Measurements from ENCODE around the gene ARID3A.

Gene ARID3A

GRCh38 chr19:990119-990571 is 64.3 kb downstream of the ARID3A start:
- DNase-seq: no peak

GRCh38 chr19:990746-991145 is 64.9 kb downstream of the ARID3A start:
- DNase-seq: no peak

GRCh38 chr19:991174-991931 is 65.5 kb downstream of the ARID3A start:
- DNase-seq: peak; percentile 81

DNA sequence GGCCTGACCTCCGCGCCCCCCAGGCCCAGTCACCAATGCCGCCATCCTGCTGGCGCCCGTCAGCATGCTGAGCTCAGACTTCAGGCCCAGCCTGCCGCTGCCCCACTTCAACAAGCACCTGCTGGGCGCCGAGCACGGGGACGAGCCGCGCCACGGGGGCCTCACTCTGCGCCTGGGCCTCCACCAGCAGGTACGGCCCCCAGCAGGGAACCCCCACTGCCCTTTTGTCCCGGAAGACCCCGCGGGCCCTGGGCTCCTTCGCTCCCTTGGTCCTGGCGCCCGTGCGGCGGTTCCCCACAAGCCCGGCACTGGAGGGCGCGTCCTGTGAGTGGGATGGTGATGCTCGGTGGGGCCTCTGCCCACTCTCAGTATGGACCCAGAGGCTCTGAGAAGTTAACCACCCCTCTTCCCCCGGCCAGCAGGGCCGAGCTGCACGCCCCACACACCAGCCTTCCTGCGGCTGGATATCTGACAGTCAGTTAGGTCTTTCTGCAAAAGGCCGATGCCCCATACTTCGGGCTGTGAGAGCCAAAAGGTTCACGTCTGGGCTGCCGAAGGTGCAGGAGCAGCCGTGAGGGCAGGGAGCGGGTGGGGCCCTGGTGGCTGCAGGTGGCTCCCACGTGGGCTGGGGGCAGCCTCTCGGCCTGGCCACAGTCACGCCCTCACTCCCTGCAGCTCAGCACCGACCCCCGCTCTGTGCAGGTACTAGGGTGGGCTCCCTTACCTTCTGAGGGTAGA is 66.3 kb downstream of the ARID3A start:
- no peak for DNase-seq

GRCh38 chr19:992670-993055 is 66.8 kb downstream of the ARID3A start:
- no peak for DNase-seq

DNA sequence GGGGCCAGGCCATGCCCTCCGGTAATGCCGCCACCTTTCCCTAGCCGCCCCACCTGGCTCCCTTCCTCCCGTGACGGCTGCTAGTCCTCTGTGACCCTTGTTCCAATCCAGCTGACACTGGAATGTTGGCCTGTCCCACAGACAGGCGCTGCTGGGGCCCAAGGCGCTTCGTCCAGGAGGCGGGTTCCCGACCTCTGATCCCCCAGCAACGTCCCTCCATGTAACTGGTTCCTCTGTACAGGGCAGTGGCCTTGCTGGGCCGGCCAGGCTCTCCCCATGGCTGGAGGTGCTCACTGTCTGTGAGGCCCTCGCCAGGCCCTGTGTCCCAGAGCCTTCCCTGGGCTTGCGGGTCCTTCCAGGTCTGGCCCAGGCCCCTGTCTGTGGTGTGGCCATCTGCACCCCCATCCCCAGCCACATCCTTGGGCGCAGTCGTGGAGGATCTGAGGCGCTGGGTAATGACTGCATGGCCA is 67.6 kb downstream of the ARID3A start:
- DNase-seq: no peak

DNA sequence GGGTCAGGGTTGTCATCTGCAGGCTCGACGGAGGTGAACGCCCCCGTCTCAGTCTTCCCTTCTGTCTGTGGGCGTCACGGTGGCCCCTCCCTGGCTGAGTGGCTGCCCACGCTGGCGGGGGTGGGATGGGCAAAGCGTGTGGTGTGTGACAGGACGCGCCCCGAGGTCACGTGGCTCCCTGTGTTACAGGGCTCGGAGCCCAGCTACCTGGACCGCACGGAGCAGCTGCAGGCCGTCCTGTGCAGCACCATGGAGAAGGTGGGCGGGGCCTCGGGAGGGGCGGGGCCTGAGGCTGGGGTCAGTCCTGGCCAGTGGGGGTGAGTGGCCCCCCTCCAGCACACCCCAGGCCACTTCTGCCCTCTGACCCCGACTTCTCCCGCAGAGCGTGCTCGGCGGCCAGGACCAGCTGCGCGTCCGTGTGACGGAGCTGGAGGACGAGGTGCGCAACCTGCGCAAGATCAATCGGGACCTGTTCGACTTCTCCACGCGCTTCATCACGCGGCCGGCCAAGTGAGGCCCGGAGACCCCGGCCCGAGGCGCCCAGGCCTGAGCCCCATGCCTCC is 68.1 kb downstream of the ARID3A start:
- DNase-seq: no peak

- DNase-seq: no peak
Measured at GRCh38 chr19:994516-994915, 68.7 kb downstream of the ARID3A start.

DNA sequence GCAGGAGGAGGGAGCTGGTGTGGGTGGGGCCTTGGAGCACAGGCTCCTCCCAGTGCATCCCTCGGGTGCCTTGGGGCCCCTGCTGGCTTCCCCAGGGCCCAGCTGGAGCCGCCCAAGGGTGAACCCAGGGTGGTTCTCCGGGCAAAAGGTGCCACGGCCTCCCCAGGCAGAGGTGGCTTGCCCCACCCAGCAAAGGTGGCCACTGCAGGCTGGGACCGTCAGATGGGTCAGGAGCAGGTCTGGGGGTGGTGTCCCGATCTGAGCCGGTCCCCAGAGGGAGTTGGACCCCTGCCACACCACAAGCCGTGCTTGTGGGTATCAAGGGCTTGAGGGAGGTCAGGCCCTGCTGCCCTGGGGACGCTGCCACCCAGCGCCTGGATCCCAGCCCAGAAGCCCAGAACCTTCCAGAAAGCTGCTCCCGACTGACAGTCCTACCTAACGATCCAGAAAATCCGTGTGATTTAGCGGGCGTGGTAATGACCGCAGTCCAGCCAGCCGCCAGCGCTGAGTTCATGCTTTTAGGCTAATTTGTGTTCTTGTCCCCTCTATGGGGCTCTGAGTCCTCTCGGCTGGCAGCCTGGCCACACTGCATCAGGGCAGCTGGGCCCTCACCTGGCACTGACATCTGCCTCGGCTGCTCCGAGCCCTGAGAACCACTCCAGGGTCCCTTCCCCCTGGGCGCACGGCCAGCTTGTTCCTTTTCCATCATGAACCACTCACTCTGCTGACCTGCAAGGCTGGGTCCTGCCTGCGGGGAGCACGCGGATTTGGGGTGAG is 69.4 kb downstream of the ARID3A start:
- no peak for DNase-seq

DNA sequence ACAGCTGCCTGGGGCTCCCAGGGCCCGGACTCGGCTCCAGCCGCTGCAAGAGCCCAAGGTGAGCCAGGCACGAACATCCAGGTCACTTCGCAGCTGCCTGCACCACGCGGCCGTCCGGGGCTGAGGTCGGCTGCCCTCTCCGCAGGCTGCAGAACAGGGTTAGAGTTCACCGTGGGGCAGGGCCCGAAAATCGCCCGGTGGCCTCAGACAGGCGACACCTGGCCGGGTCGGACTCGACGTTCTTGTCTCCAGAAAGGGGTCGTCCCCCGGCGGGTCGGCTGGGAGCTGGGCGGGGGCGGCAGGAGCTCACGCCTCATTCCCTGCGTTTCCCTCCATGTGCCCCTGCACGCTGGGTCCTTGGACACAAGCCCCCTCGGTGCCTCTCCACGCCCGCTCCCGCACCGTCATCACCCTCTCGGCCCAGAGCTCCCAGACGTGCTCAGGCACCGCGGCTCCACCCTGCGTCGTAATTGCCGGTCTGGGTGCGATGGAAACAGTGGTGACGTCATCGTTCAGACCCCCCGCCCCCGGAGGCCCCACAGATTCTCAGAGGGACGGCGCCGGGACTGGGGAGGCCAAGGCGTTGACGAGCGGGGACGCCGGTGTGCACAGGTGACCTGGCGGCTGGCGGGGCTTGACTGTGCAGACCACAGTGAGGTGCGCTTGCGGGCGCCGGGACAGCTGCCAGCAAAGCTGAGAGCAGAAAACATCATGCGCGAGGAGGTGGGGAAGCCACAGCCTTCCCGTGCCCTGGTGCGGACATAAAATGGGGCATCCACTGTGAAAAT is 70.4 kb downstream of the ARID3A start:
- DNase-seq: peak; percentile 56

- no peak for DNase-seq
Measured at GRCh38 chr19:998064-998463, 72.2 kb downstream of the ARID3A start.

DNA sequence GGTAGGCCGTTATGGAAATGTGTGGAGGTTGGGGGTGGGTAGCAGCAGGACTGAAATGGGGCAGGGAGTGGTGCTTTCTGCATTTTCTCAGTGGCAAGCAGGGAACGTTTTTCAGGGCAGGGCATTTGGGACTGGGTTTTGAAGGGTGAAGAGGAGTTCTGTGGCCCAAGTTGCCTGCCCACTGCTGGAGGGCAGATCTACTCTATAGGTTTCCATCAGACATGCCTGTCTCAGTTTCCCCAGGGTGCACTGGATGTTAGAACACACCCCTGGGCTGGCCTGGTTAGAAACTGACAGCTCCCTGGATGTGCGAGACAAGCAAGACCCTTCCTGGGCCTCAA is 73.5 kb downstream of the ARID3A start:
- no peak for DNase-seq

GRCh38 chr19:1000095-1000494 is 74.3 kb downstream of the ARID3A start, which contains the start of gene GRIN3B:
Gene GRIN3B (plus strand): TSS chr19:1000419. CDS start chr19:1000438, 19 bp downstream.
- peak; percentile 74 for DNase-seq

DNA sequence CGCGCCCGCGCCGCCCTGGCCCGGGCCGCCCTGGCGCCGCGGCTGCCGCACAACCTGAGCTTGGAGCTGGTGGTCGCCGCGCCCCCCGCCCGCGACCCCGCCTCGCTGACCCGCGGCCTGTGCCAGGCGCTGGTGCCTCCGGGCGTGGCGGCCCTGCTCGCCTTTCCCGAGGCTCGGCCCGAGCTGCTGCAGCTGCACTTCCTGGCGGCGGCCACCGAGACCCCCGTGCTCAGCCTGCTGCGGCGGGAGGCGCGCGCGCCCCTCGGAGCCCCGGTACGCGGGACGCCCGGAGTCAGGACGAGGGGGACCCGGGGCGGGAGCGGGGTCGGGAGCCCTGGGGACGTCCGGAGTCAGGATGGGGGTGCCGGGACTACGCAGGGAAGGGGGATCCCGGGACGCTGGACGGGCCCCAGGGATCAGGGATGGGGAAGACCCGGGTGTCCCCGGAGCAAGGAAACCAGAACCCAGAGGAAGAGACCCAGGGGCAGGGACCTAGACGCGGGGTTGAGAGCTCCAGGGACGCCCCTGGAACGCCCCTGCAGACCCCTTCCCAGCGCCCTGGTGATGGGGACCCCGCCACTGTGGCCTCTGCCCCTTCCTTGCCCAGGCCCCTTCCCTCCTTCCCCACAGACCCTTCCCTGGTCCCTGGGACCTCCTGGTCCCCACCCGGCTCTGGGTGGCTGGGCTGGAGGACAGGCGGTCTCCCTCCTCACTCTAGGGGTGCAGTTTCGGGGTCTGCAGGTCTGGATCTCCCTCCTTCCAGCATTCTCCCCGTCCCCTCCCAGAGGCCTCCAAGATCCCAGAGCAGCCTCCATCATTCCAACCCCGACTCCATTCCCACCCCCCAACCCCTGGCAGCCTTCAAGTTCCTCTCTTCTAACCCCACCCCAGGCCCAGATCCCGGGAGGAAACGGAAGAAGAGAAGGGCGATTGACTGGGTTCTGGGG is 75.0 kb downstream of the ARID3A start:
- DNase-seq: no peak

- DNase-seq: peak; percentile 76
Measured at GRCh38 chr19:1001538-1002166, 75.8 kb downstream of the ARID3A start.

- DNase-seq: no peak
Measured at GRCh38 chr19:1002600-1002999, 76.8 kb downstream of the ARID3A start.

DNA sequence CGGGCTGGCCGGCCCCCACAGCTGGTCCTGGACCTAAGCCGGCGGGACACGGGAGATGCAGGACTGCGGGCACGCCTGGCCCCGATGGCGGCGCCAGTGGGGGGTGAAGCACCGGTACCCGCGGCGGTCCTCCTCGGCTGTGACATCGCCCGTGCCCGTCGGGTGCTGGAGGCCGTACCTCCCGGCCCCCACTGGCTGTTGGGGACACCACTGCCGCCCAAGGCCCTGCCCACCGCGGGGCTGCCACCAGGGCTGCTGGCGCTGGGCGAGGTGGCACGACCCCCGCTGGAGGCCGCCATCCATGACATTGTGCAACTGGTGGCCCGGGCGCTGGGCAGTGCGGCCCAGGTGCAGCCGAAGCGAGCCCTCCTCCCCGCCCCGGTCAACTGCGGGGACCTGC is 77.4 kb downstream of the ARID3A start:
- no peak for DNase-seq

GRCh38 chr19:1004204-1004802 is 78.5 kb downstream of the ARID3A start:
- DNase-seq: no peak

DNA sequence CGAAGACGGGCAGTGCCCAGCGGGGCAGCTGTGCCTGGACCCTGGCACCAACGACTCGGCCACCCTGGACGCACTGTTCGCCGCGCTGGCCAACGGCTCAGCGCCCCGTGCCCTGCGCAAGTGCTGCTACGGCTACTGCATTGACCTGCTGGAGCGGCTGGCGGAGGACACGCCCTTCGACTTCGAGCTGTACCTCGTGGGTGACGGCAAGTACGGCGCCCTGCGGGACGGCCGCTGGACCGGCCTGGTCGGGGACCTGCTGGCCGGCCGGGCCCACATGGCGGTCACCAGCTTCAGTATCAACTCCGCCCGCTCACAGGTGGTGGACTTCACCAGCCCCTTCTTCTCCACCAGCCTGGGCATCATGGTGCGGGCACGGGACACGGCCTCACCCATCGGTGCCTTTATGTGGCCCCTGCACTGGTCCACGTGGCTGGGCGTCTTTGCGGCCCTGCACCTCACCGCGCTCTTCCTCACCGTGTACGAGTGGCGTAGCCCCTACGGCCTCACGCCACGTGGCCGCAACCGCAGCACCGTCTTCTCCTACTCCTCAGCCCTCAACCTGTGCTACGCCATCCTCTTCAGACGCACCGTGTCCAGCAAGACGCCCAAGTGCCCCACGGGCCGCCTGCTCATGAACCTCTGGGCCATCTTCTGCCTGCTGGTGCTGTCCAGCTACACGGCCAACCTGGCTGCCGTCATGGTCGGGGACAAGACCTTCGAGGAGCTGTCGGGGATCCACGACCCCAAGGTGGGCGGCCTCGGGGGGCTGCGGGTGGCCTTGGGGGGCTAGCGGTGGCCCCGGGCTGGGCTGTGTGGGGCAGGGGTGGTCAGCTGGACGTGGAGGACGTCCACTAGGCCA is 79.2 kb downstream of the ARID3A start:
- no peak for DNase-seq

All from activated CD4-positive, alpha-beta T cell treated with anti-CD3 and anti-CD28 coated beads, Interleukin-2, Interleukin-6, amounts not matched to agents 100 ng/mL and 50 ng/mL, durations not matched to agents 16 hours and 8 hours (primary cell).